Measurements from ENCODE around the gene URI1.

URI1 gene

GRCh38 chr19:29928831-29929230, 13.2 kb upstream of the URI1 start:
- no peaks in the 10 kb centered on the region for H3K27me3 ChIP-seq (ENCODE audit: insufficient read depth, poor library complexity, severe bottlenecking)
- H3K4me3 ChIP-seq (replicated peaks; ENCODE audit: insufficient read depth, low read length) = no peak overlapping the region
- DNase-seq (ENCODE audit: low read depth in 1 of 2, low spot score in 1 of 2) = no peak
- TF ChIP-seq REST (IDR thresholded peaks at IDR 0.05; ENCODE audit: insufficient replicate concordance, low read depth) (no peak), SPI1 (IDR thresholded peaks at IDR 0.05; ENCODE audit: borderline replicate concordance, low read depth) (peak; percentile 46; the same call in 1 of the 2 replicates), CTCF (IDR thresholded peaks at IDR 0.05; ENCODE audit: insufficient read depth, low read length) (no peak), GABPA (IDR thresholded peaks at IDR 0.05; ENCODE audit: low read depth) (no peak), POLR2AphosphoS5 (IDR thresholded peaks at IDR 0.05; ENCODE audit: low read depth) (no peak)
- H3K27ac ChIP-seq (replicated peaks) = no peak overlapping the region

- H3K27ac ChIP-seq (replicated peaks) = no peak overlapping the region
- DNase-seq (ENCODE audit: low read depth in 1 of 2, low spot score in 1 of 2) = no peak
- H3K4me3 ChIP-seq (replicated peaks; ENCODE audit: insufficient read depth, low read length) = no peak overlapping the region
- TF ChIP-seq POLR2AphosphoS5 (IDR thresholded peaks at IDR 0.05; ENCODE audit: low read depth) (no peak), REST (IDR thresholded peaks at IDR 0.05; ENCODE audit: insufficient replicate concordance, low read depth) (no peak), CTCF (IDR thresholded peaks at IDR 0.05; ENCODE audit: insufficient read depth, low read length) (no peak), SPI1 (IDR thresholded peaks at IDR 0.05; ENCODE audit: borderline replicate concordance, low read depth) (no peak), GABPA (IDR thresholded peaks at IDR 0.05; ENCODE audit: low read depth) (no peak)
- H3K27me3 ChIP-seq (ENCODE audit: insufficient read depth, poor library complexity, severe bottlenecking) = no peaks in the 10 kb centered on the region
Observed at GRCh38 chr19:29934257-29934656, 7.8 kb upstream of the URI1 start.

GRCh38 chr19:29934781-29935180, 7.3 kb upstream of the URI1 start:
- DNase-seq (ENCODE audit: low read depth in 1 of 2, low spot score in 1 of 2) = no peak

More at GRCh38 chr19:29934781-29935180, 7.3 kb upstream of the URI1 start:
- no peaks in the 10 kb centered on the region for H3K27me3 ChIP-seq (ENCODE audit: insufficient read depth, poor library complexity, severe bottlenecking)
- no peak overlapping the region for H3K4me3 ChIP-seq (replicated peaks; ENCODE audit: insufficient read depth, low read length)
- TF ChIP-seq REST (IDR thresholded peaks at IDR 0.05; ENCODE audit: insufficient replicate concordance, low read depth) (no peak), SPI1 (IDR thresholded peaks at IDR 0.05; ENCODE audit: borderline replicate concordance, low read depth) (no peak), GABPA (IDR thresholded peaks at IDR 0.05; ENCODE audit: low read depth) (no peak), CTCF (IDR thresholded peaks at IDR 0.05; ENCODE audit: insufficient read depth, low read length) (no peak), POLR2AphosphoS5 (IDR thresholded peaks at IDR 0.05; ENCODE audit: low read depth) (no peak)
- no peak overlapping the region for H3K27ac ChIP-seq (replicated peaks)
